ENCODE results near the gene CKB. TPM values are rescaled to one million over a fixed set of nuclear protein-coding genes. Genes with fewer than 3 reads are reported as not detected.

CKB gene
- total RNA-seq, 2 donors from 2014 or later, result 2.6 to 9.4 TPM

GRCh38 chr14:103543140-103543539 is 20.5 kb upstream of the CKB start:
- ATAC-seq, result no peak
- Mint-ChIP-seq H3K9me3 (no peaks in the 10 kb centered on the region), H3K27ac (no peak overlapping the region), H3K36me3 (no peaks in the 10 kb centered on the region)
- DNase-seq (ENCODE audit: low spot score in 2 of 2), result no peak

- DNase-seq (ENCODE audit: low spot score in 2 of 2) (no peak), ATAC-seq (no peak)
- Mint-ChIP-seq H3K9me3 (no peaks in the 10 kb centered on the region), H3K36me3 (no peaks in the 10 kb centered on the region), H3K27ac (no peak overlapping the region)
Observed at GRCh38 chr14:103542605-103543088, 20.0 kb upstream of the CKB start.

- DNase-seq (ENCODE audit: low spot score in 2 of 2), result no peak
- Mint-ChIP-seq H3K27ac (no peak overlapping the region), H3K9me3 (no peaks in the 10 kb centered on the region), H3K36me3 (no peaks in the 10 kb centered on the region)
- ATAC-seq, result no peak
Observed at GRCh38 chr14:103541709-103542604, 19.3 kb upstream of the CKB start.

- ATAC-seq (peak in 1 of 2 donors; percentile 4), DNase-seq (ENCODE audit: low spot score in 2 of 2) (no peak)
- Mint-ChIP-seq H3K27ac (no peak overlapping the region), H3K9me3 (no peaks in the 10 kb centered on the region), H3K36me3 (no peaks in the 10 kb centered on the region)
Observed at GRCh38 chr14:103540821-103541708, 18.4 kb upstream of the CKB start.

GRCh38 chr14:103539056-103539825 is 16.6 kb upstream of the CKB start:
- peak in 1 of 2 donors; percentile 9 for ATAC-seq

GRCh38 chr14:103538291-103539055 is 15.8 kb upstream of the CKB start:
- no peak for ATAC-seq
- Mint-ChIP-seq H3K27ac (no peak overlapping the region), H3K9me3 (no peaks in the 10 kb centered on the region), H3K36me3 (no peaks in the 10 kb centered on the region)
- no peak for DNase-seq (ENCODE audit: low spot score in 2 of 2)

More at GRCh38 chr14:103539056-103539825, 16.6 kb upstream of the CKB start:
- H3K9me3 Mint-ChIP-seq, result no peaks in the 10 kb centered on the region
- no peak overlapping the region for H3K27ac Mint-ChIP-seq
- no peaks in the 10 kb centered on the region for H3K36me3 Mint-ChIP-seq
- no peak for DNase-seq (ENCODE audit: low spot score in 2 of 2)

GRCh38 chr14:103537175-103537990 is 14.8 kb upstream of the CKB start:
- Mint-ChIP-seq H3K9me3 (no peaks in the 10 kb centered on the region), H3K27ac (peak overlapping the region in 1 of 2 donors; percentile 36), H3K36me3 (no peaks in the 10 kb centered on the region)
- no peak for ATAC-seq
- DNase-seq (ENCODE audit: low spot score in 2 of 2), result no peak

GRCh38 chr14:103536693-103537092 is 14.1 kb upstream of the CKB start:
- ATAC-seq, result no peak
- H3K9me3 Mint-ChIP-seq, result no peaks in the 10 kb centered on the region
- no peak for DNase-seq (ENCODE audit: low spot score in 2 of 2)
- H3K36me3 Mint-ChIP-seq, result no peaks in the 10 kb centered on the region
- peak overlapping the region in 1 of 2 donors; percentile 67 for H3K27ac Mint-ChIP-seq

- no peak for DNase-seq (ENCODE audit: low spot score in 2 of 2)
- Mint-ChIP-seq H3K36me3 (no peaks in the 10 kb centered on the region), H3K27ac (no peak overlapping the region), H3K9me3 (no peaks in the 10 kb centered on the region)
- no peak for ATAC-seq
Observed at GRCh38 chr14:103535891-103536565, 13.4 kb upstream of the CKB start.

- Mint-ChIP-seq H3K27ac (no peak overlapping the region), H3K9me3 (no peaks in the 10 kb centered on the region), H3K36me3 (no peaks in the 10 kb centered on the region)
- no peak for DNase-seq (ENCODE audit: low spot score in 2 of 2)
- no peak for ATAC-seq
Observed at GRCh38 chr14:103535081-103535890, 12.7 kb upstream of the CKB start.

GRCh38 chr14:103534576-103535061 is 12.0 kb upstream of the CKB start:
- H3K36me3 Mint-ChIP-seq, result peaks cover 0 to 1% of the 10 kb centered on the region in 2 donors
- no peaks in the 10 kb centered on the region for H3K9me3 Mint-ChIP-seq
- DNase-seq (ENCODE audit: low spot score in 2 of 2) (no peak), ATAC-seq (no peak)
- H3K27ac Mint-ChIP-seq, result no peak overlapping the region

- Mint-ChIP-seq H3K36me3 (peaks cover 0 to 5% of the 10 kb centered on the region in 2 donors), H3K27ac (no peak overlapping the region), H3K9me3 (no peaks in the 10 kb centered on the region)
- DNase-seq (ENCODE audit: low spot score in 2 of 2) (no peak), ATAC-seq (no peak)
Observed at GRCh38 chr14:103533999-103534575, 11.5 kb upstream of the CKB start.

- DNase-seq (ENCODE audit: low spot score in 2 of 2) (no peak), ATAC-seq (no peak)
- Mint-ChIP-seq H3K9me3 (no peaks in the 10 kb centered on the region), H3K36me3 (peaks cover 0 to 5% of the 10 kb centered on the region in 2 donors), H3K27ac (no peak overlapping the region)
Observed at GRCh38 chr14:103533137-103533998, 10.7 kb upstream of the CKB start.
